ENCODE data around the gene TREML4.
"Not testable (repeated sequence)": the region's sequence is repeated elsewhere in the genome, so short reads cannot be mapped to it uniquely, and the experiment has no call there.

Gene TREML4, protein sequence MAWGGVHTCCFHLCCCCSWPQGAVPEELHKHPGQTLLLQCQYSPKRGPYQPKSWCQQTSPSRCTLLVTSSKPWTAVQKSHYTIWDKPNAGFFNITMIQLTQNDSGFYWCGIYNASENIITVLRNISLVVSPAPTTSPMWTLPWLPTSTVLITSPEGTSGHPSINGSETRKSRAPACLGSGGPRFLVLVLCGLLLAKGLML

DNA sequence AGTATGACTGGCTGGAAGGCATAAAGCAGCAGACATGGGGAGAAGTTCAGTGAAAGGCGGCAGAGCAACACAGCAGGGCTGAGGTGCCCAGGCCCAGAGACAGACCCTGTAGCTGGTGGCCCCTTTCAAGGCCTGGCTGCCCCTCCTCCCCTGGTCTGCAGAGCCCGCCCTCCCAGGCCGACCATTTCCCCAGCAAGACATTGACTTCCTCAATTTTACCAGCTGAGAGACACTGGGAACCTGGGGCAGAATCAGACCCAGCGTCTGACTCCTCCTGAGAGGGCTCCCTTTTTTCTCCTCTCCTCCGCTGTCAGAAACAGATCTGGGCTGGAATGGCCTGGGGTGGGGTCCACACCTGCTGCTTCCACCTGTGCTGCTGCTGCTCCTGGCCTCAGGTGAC lies at the start of gene TREML4:
Gene TREML4 (plus strand): TSS at position 254 of the 400 bp plus-strand sequence. CDS start 79 bp downstream, at position 333.
- DNase-seq (ENCODE audit: low read depth) = no peak

DNA sequence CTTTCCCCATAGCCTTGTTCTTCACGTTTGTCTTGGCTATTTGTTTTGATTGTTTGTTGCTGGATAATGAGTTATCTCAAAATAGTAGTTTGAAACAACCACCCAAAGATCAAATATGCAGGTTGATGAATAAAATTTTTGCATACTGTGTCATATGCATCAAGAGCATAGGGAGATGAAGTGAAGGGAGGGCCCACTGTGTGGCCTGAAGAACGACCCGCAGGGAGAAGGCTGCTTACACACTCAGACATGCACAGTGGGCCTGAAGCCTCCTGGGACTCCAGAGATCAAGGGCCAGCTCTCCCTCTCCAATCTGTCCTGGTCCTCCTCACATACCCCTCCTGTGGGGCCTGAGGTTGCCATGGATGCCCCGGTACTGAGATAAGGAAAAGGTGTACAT lies 49.0 kb upstream of the TREML4 start:
- DNase-seq (ENCODE audit: low read depth) = no peak

DNA sequence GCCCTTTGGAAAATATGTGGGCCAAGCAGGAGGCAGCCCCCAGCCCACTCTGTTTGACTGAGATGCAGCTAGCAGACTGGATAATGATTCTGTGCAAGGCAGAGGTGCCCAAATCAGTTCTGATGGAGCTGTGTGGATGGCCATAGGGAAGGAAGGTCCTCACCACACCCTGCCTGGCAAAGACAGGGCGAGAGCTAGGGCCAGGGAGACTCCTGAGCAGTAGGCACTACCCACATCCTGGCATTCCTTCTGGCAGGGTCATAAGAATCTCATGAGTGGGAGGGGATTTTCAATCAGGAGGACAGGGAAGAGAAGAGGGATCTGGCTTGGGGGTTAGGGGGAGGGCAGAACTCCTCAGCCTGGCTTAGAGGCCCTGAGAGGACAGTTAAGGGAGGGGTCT lies 46.6 kb upstream of the TREML4 start:
- no peak for DNase-seq (ENCODE audit: low read depth)

DNA sequence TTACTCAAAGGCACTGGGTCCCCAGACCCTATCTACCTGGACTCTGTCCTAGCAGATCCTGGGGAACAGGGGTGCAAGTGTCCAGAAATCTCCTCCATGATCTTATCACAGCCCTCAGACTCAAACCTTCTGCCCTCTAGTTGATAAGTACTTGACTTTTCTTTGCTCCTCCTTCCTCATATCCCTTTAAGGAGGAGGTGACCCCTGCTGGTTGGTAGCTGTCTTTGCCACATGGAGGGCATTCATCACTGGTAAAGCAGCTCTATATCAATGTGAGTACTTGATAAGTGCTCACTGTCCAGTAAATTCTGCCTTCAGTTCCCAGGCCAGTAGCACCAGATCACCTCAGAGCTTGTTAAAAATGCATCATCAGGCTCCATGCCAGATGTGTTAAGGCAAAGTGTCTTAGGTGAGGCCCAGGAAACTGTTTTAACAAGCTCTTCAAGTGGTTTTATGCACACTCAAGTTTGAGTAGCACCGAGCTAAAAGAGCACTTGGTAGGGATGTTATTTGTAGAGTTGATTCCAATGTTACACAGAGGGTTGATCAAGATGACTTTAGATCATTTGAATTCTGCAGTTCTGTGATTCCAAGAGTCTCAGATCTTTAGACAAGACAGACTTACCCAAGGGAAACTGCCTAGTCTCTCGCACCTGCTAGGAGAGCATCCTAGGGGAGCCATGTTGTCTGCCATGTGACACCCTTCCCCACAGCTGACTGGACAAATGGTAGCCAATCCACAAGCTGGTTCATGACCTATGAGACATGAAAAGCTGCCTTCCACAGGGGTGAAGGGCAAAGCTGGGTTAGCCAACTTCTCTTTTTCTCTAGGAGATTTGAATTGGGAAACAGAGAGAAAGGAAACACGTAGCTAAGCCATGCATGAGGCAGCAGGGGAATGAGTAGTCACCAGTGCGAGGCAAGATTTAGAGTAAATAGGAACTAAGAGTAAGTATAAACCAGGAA lies 45.8 kb upstream of the TREML4 start:
- no peak for DNase-seq (ENCODE audit: low read depth)

GRCh38 chr6:41184761-41185160 lies 43.4 kb upstream of the TREML4 start:
- no peak for DNase-seq (ENCODE audit: low read depth)

DNA sequence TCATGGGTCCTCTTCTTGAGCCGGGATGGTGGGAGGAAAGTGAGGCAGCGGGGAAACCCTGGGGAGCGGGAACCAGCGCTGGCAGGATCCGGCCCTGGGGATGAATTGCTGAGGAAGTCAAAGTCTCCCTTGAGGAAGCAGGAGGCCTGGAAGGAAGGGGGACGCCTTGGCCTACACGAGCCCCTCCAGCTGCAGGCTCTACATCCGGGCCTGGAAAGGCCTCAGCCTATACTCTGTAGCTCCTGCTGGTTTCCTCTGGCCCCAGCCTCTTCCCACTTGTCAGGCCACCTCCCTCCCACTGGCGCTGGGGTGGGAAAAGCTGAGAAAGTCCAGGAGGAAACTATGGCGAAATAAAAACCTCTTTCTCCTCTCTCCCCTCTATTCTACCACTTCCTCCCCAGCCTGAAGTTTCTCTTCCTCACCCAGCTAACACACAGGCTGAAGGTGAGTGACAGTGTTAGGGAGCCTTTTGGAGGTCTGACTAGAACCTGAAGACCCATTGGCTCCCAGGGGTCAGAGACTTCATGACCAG lies 42.1 kb upstream of the TREML4 start:
- DNase-seq (ENCODE audit: low read depth) = no peak

DNA sequence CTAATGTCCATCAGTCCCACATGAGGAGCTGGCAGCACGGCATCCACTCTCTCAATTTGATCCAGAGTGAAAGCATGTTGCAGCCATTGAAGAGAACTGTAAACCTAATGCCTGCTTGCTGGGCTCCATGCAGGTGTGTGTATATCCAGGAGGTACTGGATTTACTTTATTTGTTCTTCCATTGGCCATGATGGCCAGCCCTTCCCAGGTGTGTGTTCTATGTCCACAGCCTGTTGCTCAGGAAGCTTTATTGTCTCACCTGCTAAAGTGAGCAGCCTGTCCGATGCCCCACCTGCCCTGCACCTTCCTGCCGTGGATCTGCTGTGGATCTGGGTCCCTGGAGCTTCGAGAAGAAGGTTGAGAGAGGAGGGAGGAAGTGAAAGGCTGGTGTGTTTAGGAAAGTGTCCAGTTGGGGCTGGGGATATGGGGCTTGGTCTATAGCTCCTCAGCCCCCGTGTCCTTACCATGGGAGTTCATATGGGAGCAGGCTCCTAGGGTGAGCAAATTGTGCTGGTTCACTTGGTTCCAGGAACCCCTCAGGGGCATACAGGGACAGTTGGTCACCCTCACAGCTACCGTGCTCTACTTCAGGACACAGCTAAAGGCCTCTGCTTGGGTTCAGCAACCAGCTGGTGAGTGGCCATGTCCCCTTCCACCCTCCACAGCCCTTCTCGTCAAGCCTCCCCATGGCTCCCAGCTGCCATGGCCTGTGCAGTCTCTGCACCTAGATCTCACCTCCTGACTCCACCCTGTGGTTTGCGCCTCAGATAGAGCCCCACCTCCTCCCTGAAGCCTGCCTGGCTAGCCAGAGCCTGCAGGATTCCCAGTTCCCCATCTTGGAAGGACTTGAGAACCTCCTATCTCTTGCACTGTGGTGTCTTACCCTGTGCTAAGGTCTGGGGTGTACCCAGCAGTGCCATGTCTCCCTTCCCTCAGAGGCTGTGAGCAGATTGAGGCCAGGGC lies 39.9 kb upstream of the TREML4 start:
- DNase-seq (ENCODE audit: low read depth) = no peak

GRCh38 chr6:41189046-41189445 lies 39.1 kb upstream of the TREML4 start:
- DNase-seq (ENCODE audit: low read depth) = not testable (repeated sequence)

DNA sequence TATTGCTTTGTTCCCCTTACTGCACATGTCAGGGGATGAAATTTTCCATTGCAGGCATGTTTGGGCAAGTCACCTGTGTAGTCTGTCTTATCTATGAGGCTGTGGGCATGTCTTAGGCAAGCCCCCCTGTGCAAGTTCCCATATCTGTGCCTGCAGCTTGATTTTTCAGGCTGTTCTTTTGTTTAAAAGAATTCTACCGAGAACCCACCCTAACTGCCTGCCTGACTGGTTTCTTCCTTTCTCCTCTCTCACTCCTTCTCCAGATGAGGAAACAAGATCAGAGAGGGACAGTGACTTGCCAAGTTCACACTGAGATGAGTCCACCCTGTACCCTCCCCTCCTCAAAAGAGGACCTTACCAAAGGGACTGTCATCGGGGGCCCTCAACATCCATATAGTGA lies 38.2 kb upstream of the TREML4 start:
- no peak for DNase-seq (ENCODE audit: low read depth)

- DNase-seq (ENCODE audit: low read depth) = no peak
These were observed 37.4 kb upstream of the TREML4 start for GRCh38 chr6:41190791-41191190.

DNA sequence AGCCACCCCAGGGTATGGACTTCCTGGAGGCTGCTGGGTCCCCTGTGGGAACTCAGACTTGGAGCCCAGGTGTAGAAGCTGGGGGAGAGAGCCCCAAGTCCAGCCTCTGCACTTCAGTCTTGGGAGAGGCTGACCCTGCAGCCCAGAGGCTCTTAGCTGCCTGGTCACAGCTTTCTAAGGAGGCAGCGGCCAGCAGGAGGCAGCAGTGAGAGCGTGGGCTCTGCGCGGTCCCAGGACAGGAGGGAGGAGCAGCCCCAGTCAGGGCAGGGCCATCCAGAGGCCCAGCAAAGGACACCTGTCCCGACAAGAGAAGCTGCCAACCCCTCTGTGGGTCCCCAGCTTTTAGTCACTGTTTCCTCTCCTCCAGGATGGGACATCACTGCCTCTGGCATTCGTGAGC lies 36.6 kb upstream of the TREML4 start:
- DNase-seq (ENCODE audit: low read depth) = peak; percentile 37

- DNase-seq (ENCODE audit: low read depth) = no peak
These were observed 34.9 kb upstream of the TREML4 start for GRCh38 chr6:41193171-41193734.

DNA sequence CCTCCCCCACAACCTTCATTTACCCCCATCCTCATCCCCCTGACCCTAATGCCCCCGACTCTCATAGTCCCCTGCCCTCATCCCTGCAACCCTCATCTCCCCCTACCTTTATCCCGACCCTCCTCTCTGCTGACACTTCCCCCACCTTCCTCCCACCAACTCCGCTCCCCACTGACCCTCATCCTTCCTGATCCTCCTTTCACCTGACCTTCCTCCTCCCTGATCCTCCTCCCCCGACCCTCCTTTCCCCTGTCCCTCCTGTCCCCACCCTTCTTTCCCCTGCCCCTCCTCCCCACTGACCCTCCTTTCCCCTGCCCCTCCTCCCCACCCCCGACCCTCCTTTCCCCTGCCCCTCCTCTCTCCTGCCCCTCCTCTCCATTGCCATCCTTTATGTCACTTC lies 34.3 kb upstream of the TREML4 start:
- DNase-seq (ENCODE audit: low read depth) = no peak

- no peak for DNase-seq (ENCODE audit: low read depth)
These were observed 33.8 kb upstream of the TREML4 start for GRCh38 chr6:41194386-41194785.

- DNase-seq (ENCODE audit: low read depth) = no peak
These were observed 30.9 kb upstream of the TREML4 start for GRCh38 chr6:41197234-41197633.

- no peak for DNase-seq (ENCODE audit: low read depth)
These were observed 28.4 kb upstream of the TREML4 start for GRCh38 chr6:41199552-41200246.

GRCh38 chr6:41200296-41200900 lies 27.8 kb upstream of the TREML4 start:
- peak; percentile 26 for DNase-seq (ENCODE audit: low read depth)

DNA sequence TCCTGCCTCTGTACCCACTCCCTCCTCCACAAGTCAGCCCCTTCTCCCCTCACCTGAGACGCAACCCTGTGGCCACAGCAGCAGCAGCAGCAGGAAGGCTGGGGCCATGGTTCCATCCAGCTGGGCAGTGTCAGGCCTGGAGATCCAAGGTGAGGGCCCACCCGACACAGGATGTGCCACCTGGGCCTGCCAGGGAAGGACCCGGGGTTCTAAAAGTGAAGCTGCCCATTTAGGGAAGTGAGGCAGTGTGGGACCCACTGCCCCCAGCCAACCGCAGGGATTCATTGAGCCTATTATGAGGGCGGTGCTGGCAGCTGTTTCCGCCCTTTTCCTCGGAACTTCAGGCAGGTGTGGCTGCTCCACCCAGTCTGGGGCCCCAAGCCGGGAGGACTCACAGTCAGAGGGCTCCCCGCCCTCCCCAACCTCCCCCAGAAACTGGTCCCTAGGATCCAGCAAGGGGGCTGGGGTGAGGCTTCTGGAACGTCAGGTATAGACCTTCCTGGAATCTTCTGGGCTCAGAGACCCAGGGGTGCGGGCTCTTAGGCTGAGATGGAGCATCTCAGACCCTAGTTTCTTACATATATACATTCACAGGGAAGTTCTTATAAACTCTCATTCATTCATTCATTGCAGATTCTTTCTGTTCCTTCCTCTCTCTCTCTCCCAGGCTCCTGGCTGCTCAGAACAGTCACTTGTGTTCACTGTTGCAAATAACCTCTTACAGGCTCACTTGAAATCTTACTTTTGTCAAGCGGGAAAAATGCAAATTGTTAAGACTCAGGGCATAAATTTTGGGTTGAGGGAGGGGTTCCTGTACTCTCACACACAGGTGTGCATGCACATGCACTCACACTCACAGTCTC lies 27.0 kb upstream of the TREML4 start, which contains the start of gene TREML2:
Gene TREML2 (minus strand): TSS at position 249 of the 863 bp plus-strand sequence. CDS start 141 bp downstream, at position 108.
- DNase-seq (ENCODE audit: low read depth) = no peak

DNA sequence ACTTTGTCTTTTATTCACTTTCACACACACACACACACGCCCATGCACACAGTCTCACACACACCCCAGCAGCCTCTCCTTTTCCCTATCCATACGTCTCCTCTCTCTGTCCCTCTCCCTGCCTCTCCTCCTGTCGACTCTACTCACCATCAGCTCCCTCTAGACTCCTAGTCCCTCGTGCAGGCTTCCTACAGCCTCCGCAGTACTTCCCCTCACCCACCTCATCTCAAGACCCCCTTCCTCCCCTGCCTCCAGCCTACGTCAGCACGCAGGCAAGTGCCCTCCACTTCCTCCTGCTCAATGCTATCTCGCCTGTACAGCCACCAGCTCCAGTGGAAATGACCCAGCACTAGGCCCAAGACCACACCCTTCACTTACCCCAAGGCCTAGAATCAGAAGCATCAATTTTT lies 26.4 kb upstream of the TREML4 start:
- DNase-seq (ENCODE audit: low read depth) = no peak
